Transverse colon (tissue), 4 donors: ENCODE measurements around the gene PRRC1.

ENCODE experiments used
- POLR2AphosphoS5 ChIP-seq, 3 donors: sonication (generic); formaldehyde crosslinking; IDR thresholded peaks; one replicate each; pipeline ENCODE4 v1.6.1; 2016; ENCODE audit warnings: antibody characterized with exemption in 3 of 3
- TF ChIP-seq, protein P1 (sequence below), 5 experiments: fragments of 200-600 bp in 3 of 5; fragments of 450-650 bp in 2 of 5; sonication (generic) in 3 of 5; IDR thresholded peaks; 1 replicate in 2 of 5; 2 replicates in 3 of 5; pipeline ENCODE4 v1.5.1; 2016 to 2017; ENCODE audit warnings: antibody characterized with exemption in 5 of 5, inconsistent platforms in 3 of 5, mild to moderate bottlenecking in 2 of 5, moderate library complexity in 1 of 5

- TF ChIP-seq, protein P1, sequence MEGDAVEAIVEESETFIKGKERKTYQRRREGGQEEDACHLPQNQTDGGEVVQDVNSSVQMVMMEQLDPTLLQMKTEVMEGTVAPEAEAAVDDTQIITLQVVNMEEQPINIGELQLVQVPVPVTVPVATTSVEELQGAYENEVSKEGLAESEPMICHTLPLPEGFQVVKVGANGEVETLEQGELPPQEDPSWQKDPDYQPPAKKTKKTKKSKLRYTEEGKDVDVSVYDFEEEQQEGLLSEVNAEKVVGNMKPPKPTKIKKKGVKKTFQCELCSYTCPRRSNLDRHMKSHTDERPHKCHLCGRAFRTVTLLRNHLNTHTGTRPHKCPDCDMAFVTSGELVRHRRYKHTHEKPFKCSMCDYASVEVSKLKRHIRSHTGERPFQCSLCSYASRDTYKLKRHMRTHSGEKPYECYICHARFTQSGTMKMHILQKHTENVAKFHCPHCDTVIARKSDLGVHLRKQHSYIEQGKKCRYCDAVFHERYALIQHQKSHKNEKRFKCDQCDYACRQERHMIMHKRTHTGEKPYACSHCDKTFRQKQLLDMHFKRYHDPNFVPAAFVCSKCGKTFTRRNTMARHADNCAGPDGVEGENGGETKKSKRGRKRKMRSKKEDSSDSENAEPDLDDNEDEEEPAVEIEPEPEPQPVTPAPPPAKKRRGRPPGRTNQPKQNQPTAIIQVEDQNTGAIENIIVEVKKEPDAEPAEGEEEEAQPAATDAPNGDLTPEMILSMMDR (IDR thresholded peaks at IDR 0.05) = no peak
- no peak for TF ChIP-seq POLR2AphosphoS5 (IDR thresholded peaks at IDR 0.05)
Measured at GRCh38 chr5:127561254-127561653, 43.8 kb downstream of the PRRC1 start.
